Stimulated activated CD8-positive, alpha-beta memory T cell treated with anti-CD3 and anti-CD28 coated beads, Interleukin-15, amount 100 ng/mL, for 24 hours (primary cell): Measurements from ENCODE around the gene IGSF10.

Experiments
- DNase-seq: peaks from one replicate; pipeline ENCODE4 v3.0.0-alpha.2; 2020; ENCODE audit warnings: low read depth

The IGSF10 gene

GRCh38 chr3:151423091-151423490 is 37.8 kb downstream of the IGSF10 start:
- no peak for DNase-seq

- no peak for DNase-seq
Observed at GRCh38 chr3:151421938-151422337, 38.9 kb downstream of the IGSF10 start.

- DNase-seq = no peak
Observed at GRCh38 chr3:151419806-151420205, 41.1 kb downstream of the IGSF10 start.

- no peak for DNase-seq
Observed at GRCh38 chr3:151415289-151415688, 45.6 kb downstream of the IGSF10 start.

- no peak for DNase-seq
Observed at GRCh38 chr3:151412989-151413388, 47.9 kb downstream of the IGSF10 start.
